ENCODE results near the gene TLR10.
"Not testable (repeated sequence)": the region's sequence is repeated elsewhere in the genome, so short reads cannot be mapped to it uniquely, and the experiment has no call there.

Gene TLR10

DNA sequence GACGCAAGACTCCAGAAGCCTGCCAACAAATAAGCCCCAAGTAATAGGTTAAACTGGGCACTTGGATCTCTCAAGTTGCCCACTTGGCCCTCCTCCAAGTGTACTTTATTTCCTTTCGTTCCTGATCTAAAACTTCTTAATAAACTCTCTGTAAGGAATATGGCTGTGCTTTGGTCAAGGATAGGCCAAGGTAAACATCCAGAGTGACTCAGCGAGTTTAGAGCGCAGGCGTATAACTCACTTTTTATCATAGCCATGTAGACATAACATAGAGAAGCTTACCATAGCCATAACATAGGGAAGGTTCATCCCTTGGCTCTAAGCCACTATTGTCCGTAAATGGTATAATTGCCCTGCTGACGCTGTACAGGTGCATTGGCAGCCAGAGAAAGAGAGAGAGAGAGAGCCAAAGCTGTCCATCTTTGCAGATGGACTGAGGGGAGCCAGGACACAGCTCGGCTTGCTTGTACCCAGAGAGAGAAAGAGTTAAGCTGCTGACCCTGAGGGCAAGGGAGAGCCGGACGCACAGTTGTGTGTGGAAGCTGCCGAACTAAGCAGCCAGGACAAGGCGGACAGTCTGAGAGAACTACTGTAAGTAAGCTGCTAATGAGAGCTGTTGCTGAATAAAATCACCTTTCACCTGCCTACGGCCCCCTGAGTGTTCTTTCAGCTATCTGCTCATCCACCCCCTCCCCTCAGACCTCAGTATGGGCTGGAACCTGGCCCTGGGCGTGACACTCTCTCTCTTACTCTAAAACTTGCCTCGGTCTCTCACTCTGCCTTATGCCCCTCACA is 20.0 kb upstream of the TLR10 start:
- DNase-seq = no peak

DNA sequence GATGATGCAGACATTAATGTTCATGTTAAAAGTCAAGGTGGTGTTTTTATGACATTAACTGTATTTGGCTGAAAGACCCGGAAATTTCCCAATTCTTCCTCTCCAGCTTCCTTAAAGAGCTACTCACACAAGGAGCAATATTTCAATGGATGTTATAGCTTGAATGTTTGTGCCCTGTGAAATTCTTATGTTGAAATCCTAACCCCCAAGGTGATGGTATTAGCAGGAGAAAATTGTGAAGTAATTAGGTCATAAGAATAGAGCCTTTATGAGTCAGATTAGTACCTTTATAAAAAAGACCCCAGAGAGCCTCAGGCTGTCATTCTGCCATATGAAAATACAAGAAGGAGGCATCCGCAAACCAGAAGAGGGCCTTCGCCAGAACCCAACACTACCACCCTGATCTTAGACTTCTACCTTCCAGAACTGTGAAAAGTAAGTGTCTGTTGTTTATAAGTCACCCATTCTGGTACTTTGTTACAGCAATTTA is 18.2 kb upstream of the TLR10 start:
- DNase-seq = no peak

DNA sequence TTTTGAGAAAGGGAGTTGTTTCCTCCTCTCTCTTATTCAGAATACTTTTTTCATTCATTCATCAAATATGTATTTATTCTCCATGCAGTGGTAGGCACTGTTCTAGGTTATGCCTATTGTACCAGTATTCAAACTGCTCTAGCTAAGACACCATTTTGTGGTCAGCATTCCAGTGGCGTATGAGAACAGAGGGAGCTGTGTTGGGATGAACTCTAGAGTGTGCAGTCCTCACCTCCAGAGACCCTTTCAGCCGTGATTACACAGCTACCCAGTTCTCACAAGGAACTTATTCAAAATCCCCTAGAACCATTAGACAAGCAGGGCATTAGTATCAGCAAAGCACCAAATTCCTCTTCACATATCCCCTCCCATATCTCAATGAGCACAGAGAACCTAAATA is 17.6 kb upstream of the TLR10 start:
- no peak for DNase-seq

DNA sequence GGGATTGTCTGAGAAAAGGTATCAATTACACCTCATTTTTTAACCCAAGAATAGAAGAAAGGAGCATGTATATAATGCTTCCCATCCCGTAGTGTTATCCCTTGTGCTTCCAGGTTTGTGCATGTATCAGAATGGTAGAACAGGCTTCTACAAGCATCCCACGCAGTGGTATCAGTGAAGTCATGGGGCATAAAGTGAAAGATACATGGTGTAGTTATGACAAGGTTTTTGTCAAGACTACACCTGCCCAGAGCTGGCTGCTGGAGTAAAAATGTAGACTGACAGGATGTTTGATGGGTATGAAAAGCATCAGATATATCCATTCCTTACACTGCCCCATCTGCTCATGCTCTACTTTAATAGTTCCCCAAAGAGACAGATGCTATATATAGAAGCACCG is 12.3 kb upstream of the TLR10 start:
- no peak for DNase-seq

DNA sequence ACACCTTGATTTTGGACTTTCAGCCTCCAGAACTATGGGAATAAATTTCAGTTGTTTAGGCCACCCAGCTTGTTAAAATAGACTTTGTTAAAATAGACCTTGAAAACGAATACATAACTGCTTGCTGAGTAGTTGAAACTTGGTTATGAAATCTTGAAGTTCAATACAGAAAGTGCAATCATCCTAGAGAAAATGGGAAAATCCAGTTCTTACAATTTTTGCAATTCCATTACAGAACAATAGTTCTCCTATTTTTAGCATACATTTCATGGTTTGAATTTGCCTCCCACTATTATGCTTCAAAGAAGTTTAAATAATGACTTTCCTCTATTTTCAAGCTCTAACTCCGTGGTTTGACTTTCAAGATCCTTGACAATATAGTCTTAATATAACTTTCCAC is 11.3 kb upstream of the TLR10 start:
- DNase-seq = no peak

DNA sequence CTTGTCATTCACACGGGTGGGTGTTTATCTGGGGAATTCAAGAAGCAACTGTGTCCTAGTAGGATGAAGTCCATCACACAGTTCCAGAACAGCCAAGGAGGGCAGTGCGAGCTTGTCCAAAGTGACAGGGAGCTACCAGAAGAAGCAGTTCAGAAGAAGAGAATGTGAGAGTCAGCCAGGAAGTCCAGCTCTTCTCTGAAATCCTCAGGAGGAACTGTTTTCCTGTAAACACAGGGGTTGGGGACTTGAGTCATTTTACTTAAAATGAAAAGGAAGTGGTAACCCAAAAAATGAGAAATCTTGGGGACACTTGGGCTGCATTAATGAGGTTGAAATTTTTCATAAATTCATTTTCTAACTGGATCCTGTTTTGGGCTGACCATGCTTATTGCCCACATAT is 8.2 kb upstream of the TLR10 start:
- no peak for DNase-seq

DNA sequence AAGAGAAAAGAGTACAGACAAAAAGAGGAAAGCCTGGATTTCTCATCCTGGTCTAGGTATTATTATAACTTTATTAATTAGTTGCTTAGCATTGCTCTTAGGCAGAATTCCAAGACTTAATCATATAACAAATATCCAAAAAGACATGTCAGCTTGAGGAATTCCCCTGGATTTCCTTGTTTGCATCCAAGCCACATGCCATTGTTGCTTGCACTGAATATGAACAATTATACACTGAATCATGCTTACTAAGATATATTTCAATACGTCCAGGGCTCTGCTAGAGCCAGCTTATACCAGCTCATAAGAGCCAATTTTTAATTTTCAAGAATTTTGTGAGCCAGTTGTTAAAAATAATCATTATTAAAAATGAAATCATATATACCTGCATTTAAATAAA is 5.5 kb upstream of the TLR10 start:
- no peak for DNase-seq

DNA sequence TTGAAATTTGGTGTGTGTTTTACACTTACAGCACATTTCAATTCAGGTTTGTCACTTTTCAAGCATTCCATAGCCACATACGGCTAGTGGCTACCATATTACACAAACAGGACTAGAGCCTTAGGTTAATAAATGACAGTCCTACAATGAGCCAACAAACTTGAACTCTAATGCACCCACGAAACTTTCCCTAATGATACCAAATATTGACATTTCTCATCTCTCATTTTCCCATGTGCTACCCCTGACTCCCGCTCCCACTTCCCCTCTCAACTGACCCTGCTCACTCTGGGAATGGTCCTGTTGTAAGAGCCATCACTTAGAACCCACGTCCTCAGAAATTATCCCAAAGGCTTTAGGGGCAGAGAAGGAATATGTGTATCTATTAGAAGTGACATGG is 4.9 kb upstream of the TLR10 start:
- no peak for DNase-seq

DNA sequence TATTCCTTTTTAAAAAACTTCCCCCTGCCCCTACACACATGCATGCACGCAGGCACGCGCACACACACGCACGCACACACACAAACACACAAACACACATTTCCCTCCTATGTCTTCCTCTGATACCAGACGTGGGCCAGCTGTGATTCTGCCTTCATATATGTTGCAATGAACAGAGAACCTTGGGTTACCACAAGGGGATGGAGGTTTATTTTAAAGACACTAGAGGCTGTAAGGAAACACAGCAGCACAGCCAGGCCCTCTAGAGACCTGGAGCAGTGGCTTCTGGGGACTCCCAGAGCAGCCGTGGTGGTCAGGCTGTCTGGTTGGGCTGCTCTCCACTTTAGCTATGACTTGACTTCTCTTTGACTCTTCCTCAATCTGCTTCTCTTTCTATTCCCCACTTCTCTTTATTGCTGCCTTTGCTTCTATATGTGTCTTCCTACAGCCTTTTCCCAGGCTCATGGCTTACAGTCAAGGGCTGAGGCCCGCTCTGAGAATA is 3.2 kb upstream of the TLR10 start:
- peak in 8 of 56 donors; percentile 9 to 19 (median 17) for DNase-seq

DNA sequence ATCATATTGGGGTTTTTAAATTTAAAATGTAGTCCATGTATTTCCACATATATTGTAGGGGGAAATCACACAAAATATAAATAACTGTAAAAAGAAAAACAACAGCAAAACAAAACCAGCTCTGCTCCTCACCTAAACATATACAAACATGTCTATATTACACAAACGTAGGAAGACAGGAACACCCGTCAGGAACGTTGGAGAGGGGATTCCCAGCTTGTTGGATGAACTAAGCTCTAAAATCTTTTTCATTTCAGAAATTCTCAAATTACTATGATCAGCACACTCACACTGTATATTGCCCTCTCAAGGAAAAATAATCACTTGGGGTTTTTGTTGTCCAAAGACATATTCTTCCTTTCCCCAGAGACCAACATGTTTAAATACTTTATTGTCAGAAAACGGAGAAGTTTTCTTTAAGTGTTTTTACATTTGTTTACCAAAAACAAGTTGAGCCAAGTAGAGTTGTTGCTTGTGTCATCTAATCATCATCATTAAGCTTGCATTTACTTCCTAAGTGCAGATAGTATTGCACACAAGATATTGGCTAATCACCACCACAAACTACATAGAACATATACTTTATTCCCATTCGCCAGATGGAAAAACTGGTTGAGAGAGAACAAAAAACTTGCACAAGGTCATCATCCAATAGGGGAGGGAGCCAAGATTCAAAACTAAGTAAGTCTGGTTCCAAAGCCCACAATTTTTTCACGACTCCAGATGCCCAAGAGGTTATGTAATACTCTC is 2.4 kb upstream of the TLR10 start:
- DNase-seq = no peak

DNA sequence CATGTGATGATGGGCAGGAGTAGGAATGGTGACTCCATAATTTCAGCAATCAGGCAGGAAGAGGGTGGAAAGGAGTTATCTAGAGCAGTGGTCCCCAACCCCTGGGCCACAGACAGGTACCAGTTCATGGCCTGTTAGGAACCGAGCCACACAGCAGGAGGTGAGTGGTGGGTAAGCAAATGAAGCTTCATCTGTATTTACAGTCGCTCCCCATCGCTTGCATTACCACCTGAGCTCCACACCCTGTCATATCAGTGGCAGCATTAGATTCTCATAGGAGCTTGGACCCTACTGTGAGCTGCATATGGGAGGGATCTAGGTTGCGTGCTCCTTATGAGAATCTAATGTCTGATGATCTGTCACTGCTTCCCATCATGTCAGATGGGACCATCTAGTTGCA is 1.4 kb upstream of the TLR10 start:
- DNase-seq = no peak

DNA sequence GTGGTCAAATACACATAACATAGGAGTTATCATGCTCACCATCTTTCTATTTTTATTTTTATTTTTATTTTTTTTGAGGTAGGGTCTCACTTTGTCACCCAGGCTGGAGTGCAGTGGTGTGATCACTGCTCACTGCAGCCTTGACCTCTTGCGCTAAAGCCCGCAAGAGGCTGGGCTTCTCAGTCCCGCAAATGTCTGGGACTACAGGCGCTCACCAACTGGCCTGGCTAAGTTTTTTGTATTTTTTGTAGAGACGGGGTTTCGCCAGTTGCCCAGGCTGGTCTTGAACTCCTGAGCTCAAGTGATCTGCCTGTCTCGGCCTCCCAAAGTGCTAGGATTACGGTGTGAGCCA is 295 bp upstream of the TLR10 start:
- DNase-seq = no peak

DNA sequence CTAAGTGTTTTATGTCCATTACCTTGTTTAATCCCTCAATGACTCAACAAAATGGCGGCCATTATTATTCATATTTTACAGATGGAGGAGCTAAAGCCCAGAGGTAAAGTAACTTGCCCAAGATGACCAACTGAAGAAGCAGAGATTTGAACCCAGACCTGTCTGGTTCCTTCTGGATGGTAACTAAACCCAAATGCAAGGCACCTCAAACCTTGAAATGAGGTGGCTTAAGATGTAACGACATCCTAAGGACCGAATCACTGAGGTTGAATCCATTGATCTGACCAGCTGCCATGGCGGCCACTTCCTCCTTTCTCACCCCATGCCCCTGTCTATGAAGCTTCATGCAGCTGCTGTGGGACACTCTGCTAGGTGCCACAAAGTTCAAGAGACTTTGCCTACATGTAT is 932 bp downstream of the TLR10 start:
- no peak for DNase-seq

DNA sequence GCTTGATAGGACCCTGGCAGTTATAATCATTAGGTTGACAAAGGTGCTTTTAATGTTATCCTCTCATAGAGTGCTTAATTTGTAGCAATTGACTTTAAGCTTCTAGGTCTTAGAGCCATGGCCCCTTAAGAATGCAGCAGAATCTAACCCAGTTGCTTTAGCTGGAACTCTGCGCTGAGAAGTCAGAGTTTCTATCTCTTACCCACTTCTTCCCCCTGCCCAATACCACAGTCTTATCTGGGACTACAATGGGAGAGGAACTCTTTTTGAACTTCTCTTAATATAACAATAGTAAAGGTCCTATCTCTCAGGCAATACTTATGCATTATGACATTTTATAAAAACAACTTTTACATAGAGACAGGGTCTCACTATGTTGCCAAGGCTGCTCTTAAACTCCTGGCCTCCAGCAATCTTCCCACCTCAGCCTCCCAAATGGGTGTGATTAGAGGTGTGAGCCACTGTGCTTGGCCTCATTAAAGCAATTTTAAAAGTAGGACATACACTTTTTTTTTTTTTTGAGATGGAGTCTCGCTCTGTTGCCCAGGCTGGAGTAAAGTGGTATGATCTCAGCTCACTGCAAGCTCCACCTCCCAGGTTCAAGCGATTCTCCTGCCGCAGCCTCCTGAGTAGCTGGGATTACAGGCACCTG is 1.8 kb downstream of the TLR10 start:
- DNase-seq = no peak

DNA sequence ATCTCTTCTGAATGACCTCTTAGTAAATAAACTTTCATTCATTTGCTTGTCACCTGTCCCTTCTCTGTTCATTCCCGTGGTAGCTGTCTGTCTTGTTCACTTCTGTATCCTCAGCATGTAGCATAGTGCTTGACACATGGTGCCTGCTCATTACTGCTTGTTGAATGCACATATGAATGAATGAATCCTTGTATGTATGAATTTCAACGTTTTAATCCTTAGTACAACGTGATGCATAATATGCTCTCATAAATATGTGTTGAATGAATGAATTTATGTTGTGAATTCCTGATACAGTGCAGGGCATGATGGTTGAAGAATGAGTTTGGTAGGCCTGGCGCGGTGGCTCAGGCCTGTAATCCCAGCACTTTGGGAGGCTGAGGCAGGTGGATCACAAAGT is 3.0 kb downstream of the TLR10 start:
- DNase-seq = no peak

DNA sequence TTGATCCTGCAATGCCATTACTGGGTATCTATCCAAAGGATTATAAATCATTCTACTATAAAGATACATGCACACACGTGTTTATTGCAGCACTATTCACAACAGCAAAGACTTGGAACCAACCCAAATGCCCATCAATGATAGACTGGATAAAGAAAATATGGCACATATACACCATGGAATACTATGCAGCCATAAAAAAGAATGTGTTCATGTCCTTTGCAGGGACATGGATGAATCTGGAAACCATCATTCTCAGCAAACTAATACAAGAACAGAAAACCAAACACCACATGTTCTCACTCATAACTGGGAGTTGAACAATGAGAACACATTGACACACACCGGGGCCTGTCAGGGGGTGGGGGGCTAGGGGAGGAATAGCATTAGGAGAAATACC is 4.9 kb downstream of the TLR10 start:
- not testable (repeated sequence) for DNase-seq

DNA sequence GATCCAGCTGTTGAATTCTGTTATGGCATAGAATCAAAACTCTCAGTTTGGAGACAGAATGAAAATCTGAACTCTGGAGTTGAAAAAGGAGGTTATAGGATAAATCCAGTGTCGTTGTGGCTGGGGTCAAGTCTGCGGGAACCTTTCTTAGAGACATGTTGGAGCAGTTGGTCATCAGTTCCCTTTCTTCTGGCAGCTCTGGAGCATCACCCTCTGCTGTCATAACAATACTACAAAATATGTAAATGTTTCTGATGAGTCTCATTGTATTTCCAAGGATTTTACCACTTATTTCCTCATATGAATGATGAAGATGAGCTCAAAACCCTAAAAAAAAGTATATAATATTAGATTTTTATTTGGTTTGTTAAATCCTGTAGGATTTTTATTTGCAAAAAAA is 7.5 kb downstream of the TLR10 start:
- DNase-seq = no peak

DNA sequence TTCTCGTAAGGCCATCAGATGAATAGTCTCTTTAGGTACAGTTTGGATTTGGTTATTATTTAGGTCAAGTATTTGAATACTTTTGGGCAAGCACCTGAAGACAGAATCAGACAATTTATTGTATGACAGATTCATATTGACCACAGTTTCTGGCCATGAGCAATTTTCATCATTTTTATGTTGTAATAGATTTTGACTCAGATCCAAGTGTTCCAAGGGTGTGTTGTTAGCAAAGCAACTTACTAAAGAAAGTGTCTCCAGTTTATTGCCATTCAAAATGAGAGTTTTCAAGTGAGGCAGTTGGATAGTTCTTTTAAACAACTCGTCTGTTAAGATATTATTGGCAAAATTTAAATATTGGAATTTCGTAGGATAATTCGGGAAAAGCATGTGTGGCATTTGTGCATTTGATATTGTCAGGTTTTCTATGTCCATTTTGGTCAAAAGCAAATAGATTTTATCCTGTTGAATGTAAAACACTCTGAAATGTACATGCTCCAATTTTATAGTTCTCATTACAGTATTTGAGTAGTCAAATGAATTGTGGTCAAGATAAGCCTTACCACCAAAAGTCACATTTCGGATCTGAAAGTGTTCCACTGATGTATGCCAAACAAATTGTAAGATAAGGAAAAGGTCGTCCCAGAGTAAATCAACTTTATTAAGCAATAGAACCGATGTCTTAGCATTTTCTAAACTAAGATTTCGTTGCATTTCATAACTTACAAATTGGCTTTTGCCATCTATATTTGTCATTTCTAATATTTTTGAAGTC is 8.4 kb downstream of the TLR10 start:
- DNase-seq = no peak

DNA sequence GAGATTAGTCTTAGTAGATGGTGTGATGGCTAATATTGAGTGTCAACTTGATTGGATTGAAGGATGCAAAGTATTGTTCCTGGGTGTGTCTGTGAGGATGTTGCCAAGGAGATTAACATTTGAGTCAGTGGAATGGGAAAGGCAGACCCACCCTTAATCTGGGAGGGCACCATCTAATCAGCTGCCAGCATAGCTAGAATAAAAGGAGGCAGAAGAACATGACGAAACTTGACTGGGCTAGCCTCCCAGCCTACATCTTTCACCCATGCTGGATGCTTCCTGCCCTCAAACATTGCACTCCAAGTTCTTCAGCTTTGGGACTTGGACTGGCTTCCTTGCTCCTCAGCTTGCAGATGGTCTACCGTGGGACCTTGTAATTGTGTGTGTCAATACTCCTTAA is 12.5 kb downstream of the TLR10 start:
- DNase-seq = not testable (repeated sequence)

DNA sequence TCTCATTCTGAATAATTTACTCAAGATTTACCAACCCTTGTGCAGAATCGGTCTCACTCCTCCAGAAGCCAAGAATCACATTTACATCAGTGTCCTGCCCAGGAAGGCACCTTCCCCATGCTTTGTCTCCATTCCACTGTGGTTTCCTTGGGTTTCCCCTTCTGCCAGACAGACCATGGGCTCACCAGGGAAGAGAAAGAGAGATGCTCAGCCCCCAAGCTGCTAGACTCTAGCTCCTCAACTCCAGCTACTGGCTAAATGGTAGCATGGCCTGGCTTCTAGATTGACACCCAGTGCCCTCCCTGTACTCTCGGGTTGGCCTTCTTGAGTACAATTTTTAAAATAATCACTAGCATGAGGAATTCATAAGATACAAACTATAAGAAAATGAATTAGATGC is 12.9 kb downstream of the TLR10 start:
- DNase-seq = no peak

DNA sequence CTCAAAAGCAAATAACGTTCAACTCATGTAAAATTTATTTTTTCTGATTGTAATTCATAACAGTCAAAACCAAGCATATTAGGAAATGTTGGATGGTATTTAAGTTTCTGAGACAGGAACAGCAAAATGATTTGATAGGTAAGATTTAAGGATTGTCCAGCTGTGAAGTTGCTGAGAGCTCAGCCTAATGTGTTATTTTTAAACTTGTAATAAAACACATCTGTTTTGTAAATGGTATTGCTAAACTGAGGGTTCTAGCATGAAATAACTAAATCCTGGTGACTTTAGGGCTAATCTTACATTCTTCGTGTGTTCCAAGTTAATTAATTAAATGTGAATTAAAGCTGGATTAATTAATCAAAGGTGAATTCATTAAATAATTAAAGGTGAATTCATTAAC is 13.3 kb downstream of the TLR10 start:
- no peak for DNase-seq
